A549 (cell line): ENCODE measurements around the gene ZDHHC17. TPM values are rescaled to one million over a fixed set of nuclear protein-coding genes. Genes with fewer than 3 reads are reported as not detected.
A peak's percentile ranks its signal among the peaks of the same experiment; 100 is the strongest.

Experiments
- BHLHE40 ChIP-seq: IDR thresholded peaks from 2 replicates; pipeline ENCODE4 v1.6.1; 2012; ENCODE audit warnings: low read depth, low read length, inconsistent platforms
- CBX2 ChIP-seq: fragments of 200-600 bp; sonication (generic); IDR thresholded peaks from 2 replicates; pipeline ENCODE4 v1.6.1; 2016; ENCODE audit warnings: low read depth, mild to moderate bottlenecking, borderline replicate concordance
- CBX8 ChIP-seq: fragments of 200-600 bp; sonication (generic); IDR thresholded peaks from 2 replicates; pipeline ENCODE4 v1.6.1; 2016
- CEBPB ChIP-seq, 2 experiments: fragments of >200 bp in 1 of 2; sonication (Bioruptor Twin) in 1 of 2; formaldehyde crosslinking in 1 of 2; IDR thresholded peaks; 2 replicates each; pipeline ENCODE4 v1.6.1; 2012 to 2016
- CHD4 ChIP-seq: fragments of 200-600 bp; sonication (generic); IDR thresholded peaks from 2 replicates; pipeline ENCODE4 v1.6.1; 2016; ENCODE audit warnings: antibody characterized with exemption, mild to moderate bottlenecking, borderline replicate concordance
- E2F6 ChIP-seq: IDR thresholded peaks from 2 replicates; pipeline ENCODE4 v1.6.1; 2012; ENCODE audit warnings: low read depth, borderline replicate concordance
- EHMT2 ChIP-seq: fragments of 200-600 bp; sonication (generic); IDR thresholded peaks from 2 replicates; pipeline ENCODE4 v1.6.1; 2016; ENCODE audit warnings: antibody characterized with exemption, low read depth, mild to moderate bottlenecking, moderate library complexity
- EP300 ChIP-seq, 2 experiments: fragments of >200 bp; sonication (Bioruptor Twin); formaldehyde crosslinking; IDR thresholded peaks; 2 replicates in 1 of 2; 3 replicates in 1 of 2; pipeline ENCODE4 v1.6.1; 2016 to 2017
- ESRRA ChIP-seq: fragments of 150-350 bp; IDR thresholded peaks from 2 replicates; pipeline ENCODE4 v1.6.1; 2014; ENCODE audit warnings: mild to moderate bottlenecking, low read length, borderline replicate concordance
- FOSL2 ChIP-seq, 2 experiments: fragments of 450-650 bp in 1 of 2; fragments of >200 bp in 1 of 2; sonication (Bioruptor Twin) in 1 of 2; formaldehyde crosslinking; IDR thresholded peaks; 2 replicates each; pipeline versions ENCODE4 v1.5.0 to v1.6.1; 2016 to 2020; ENCODE audit warnings: mild to moderate bottlenecking in 1 of 2, moderate library complexity in 1 of 2
- HDAC2 ChIP-seq: fragments of 200-600 bp; sonication (generic); IDR thresholded peaks from 2 replicates; pipeline ENCODE4 v1.6.1; 2016
- HEYL ChIP-seq: fragments of 250-450 bp; sonication (Bioruptor Pico); IDR thresholded peaks from 2 replicates; pipeline ENCODE4 v1.8.0; 2021; ENCODE audit warnings: mild to moderate bottlenecking, moderate library complexity
- HOXB5 ChIP-seq: fragments of 250-450 bp; sonication (Bioruptor Pico); IDR thresholded peaks from 2 replicates; pipeline ENCODE4 v1.5.0; 2020; ENCODE audit warnings: mild to moderate bottlenecking, moderate library complexity
- JUNB ChIP-seq: fragments of >200 bp; sonication (Bioruptor Twin); formaldehyde crosslinking; IDR thresholded peaks from 2 replicates; pipeline ENCODE4 v1.6.1; 2016
- KDM5A ChIP-seq: fragments of 200-600 bp; sonication (generic); IDR thresholded peaks from 2 replicates; pipeline ENCODE4 v1.6.1; 2016; ENCODE audit warnings: antibody characterized with exemption, mild to moderate bottlenecking
- MAX ChIP-seq: IDR thresholded peaks from 2 replicates; pipeline ENCODE4 v1.6.1; 2012
- MYC ChIP-seq: IDR thresholded peaks from 2 replicates; pipeline ENCODE4 v1.6.1; 2012; ENCODE audit warnings: mild to moderate bottlenecking, inconsistent platforms, low read length, improper control_type of control experiment, borderline replicate concordance
- NFE2L2 ChIP-seq: fragments of 150-350 bp; conservative IDR thresholded peaks from 2 replicates; pipeline ENCODE4 v1.6.1; 2014; ENCODE audit warnings: low read length
- NPAS2 ChIP-seq: fragments of 250-450 bp; sonication (Bioruptor Pico); IDR thresholded peaks from 2 replicates; pipeline ENCODE4 v1.8.0; 2022; ENCODE audit warnings: mild to moderate bottlenecking, moderate library complexity, borderline replicate concordance
- PHF8 ChIP-seq: fragments of 200-600 bp; sonication (generic); IDR thresholded peaks from 2 replicates; pipeline ENCODE4 v1.6.1; 2016; ENCODE audit warnings: low read depth, mild to moderate bottlenecking, antibody characterized with exemption, moderate library complexity, borderline replicate concordance
- RARB ChIP-seq: fragments of 250-450 bp; sonication (Bioruptor Pico); IDR thresholded peaks from 2 replicates; pipeline ENCODE4 v1.8.0; 2021; ENCODE audit warnings: mild to moderate bottlenecking, moderate library complexity
- RFX5 ChIP-seq: fragments of 450-650 bp; IDR thresholded peaks from 2 replicates; pipeline ENCODE4 v1.7.1; 2014; ENCODE audit warnings: antibody characterized with exemption, mild to moderate bottlenecking, moderate library complexity
- TFCP2L1 ChIP-seq: fragments of 250-450 bp; sonication (Bioruptor Pico); IDR thresholded peaks from 2 replicates; pipeline ENCODE4 v1.5.0; 2021; ENCODE audit warnings: mild to moderate bottlenecking
- ZC3H11A ChIP-seq: fragments of 450-650 bp; IDR thresholded peaks from 2 replicates; pipeline ENCODE4 v1.6.1; 2014; ENCODE audit warnings: antibody characterized with exemption, mild to moderate bottlenecking
- polyA plus RNA-seq, 4 experiments: library from polyadenylated mRNA; depleted of rRNA in 3 of 4; stranded (reverse); fragments of >200 nt; fragmentation: RNase III in 1 of 4; extraction: RNeasy Plus Mini Kit Qiagen cat#74134 plus additional on column Dnase treatment in 1 of 4; gene quantifications; 2 replicates in 3 of 4; 3 replicates in 1 of 4; pipeline ENCODE4 v1.2.3, GENCODE V29; 2011 to 2017
- TF ChIP-seq, protein P1 (sequence below): fragments of 250-450 bp; sonication (Bioruptor Pico); IDR thresholded peaks from 2 replicates; pipeline ENCODE4 v1.5.0; 2020; ENCODE audit warnings: low read depth, mild to moderate bottlenecking, moderate library complexity
- TF ChIP-seq, protein P2 (sequence below): fragments of >200 bp; sonication (Bioruptor Twin); formaldehyde crosslinking; IDR thresholded peaks from 3 replicates; pipeline ENCODE4 v1.6.1; 2016
- TF ChIP-seq, protein P3 (sequence below): fragments of 250-450 bp; sonication (Bioruptor Pico); IDR thresholded peaks from 2 replicates; pipeline ENCODE4 v1.5.0; 2021; ENCODE audit warnings: mild to moderate bottlenecking, moderate library complexity, borderline replicate concordance
- TF ChIP-seq, protein P4 (sequence below): fragments of >200 bp; sonication (Bioruptor Twin); formaldehyde crosslinking; IDR thresholded peaks from 3 replicates; pipeline ENCODE4 v1.5.1; 2016

The ZDHHC17 gene
- polyA plus RNA-seq, 2 of the 4 experiments (the other 2 are of a cell fraction), result 28.1 to 54.8 TPM

DNA sequence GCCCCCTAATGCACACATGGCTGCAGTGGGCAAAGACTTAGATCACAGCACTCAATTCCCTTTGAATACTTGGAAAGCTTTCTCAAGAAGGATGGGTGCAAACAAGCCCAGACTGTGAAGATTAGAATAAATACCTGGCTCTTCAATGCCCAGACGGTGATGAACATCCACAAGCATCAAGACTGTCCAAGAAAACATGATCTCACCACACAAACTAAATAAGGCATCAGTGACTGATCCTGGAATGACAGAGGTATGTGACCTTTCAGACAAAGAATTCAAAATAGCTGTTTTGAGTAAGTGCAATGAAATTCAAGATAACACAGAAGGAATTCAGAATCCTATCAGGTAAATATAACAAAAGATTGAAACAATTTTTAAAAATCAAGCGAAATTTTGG lies 43.8 kb upstream of the ZDHHC17 start (continued):
- TF ChIP-seq E2F6 (no peak), EHMT2 (no peak), PHF8 (no peak), TFCP2L1 (CRISPR knock-in tag) (no peak), NPAS2 (CRISPR knock-in tag) (no peak), ESRRA (no peak), MAX (no peak), EP300 (IDR thresholded peaks at IDR 0.05) (peak; percentile 40; a peak in 2 of 5 replicates), RARB (CRISPR knock-in tag) (no peak), MYC (no peak), ZC3H11A (no peak), CEBPB (IDR thresholded peaks at IDR 0.05) (no peak), CHD4 (no peak), CBX2 (no peak), BHLHE40 (no peak), HEYL (CRISPR knock-in tag) (no peak), KDM5A (no peak), HDAC2 (no peak), JUNB (peak; percentile 75; the same call in 1 of the 2 replicates), RFX5 (no peak), FOSL2 (IDR thresholded peaks at IDR 0.05) (0 out of 2 replicates have a peak, but pooled peaks have one; percentile 43), FOSL2 (CRISPR knock-in tag; IDR thresholded peaks at IDR 0.05) (peak; percentile 86), HOXB5 (no peak), CBX8 (no peak), NFE2L2 (no peak)
- TF ChIP-seq, protein P1, sequence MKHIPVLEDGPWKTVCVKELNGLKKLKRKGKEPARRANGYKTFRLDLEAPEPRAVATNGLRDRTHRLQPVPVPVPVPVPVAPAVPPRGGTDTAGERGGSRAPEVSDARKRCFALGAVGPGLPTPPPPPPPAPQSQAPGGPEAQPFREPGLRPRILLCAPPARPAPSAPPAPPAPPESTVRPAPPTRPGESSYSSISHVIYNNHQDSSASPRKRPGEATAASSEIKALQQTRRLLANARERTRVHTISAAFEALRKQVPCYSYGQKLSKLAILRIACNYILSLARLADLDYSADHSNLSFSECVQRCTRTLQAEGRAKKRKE (CRISPR knock-in tag), result no peak
- TF ChIP-seq, protein P2, sequence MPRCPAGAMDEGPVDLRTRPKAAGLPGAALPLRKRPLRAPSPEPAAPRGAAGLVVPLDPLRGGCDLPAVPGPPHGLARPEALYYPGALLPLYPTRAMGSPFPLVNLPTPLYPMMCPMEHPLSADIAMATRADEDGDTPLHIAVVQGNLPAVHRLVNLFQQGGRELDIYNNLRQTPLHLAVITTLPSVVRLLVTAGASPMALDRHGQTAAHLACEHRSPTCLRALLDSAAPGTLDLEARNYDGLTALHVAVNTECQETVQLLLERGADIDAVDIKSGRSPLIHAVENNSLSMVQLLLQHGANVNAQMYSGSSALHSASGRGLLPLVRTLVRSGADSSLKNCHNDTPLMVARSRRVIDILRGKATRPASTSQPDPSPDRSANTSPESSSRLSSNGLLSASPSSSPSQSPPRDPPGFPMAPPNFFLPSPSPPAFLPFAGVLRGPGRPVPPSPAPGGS, result no peak
- TF ChIP-seq, protein P3, sequence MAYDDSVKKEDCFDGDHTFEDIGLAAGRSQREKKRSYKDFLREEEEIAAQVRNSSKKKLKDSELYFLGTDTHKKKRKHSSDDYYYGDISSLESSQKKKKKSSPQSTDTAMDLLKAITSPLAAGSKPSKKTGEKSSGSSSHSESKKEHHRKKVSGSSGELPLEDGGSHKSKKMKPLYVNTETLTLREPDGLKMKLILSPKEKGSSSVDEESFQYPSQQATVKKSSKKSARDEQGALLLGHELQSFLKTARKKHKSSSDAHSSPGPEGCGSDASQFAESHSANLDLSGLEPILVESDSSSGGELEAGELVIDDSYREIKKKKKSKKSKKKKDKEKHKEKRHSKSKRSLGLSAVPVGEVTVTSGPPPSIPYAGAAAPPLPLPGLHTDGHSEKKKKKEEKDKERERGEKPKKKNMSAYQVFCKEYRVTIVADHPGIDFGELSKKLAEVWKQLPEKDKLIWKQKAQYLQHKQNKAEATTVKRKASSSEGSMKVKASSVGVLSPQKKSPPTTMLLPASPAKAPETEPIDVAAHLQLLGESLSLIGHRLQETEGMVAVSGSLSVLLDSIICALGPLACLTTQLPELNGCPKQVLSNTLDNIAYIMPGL (CRISPR knock-in tag), result no peak
- TF ChIP-seq, protein P4, sequence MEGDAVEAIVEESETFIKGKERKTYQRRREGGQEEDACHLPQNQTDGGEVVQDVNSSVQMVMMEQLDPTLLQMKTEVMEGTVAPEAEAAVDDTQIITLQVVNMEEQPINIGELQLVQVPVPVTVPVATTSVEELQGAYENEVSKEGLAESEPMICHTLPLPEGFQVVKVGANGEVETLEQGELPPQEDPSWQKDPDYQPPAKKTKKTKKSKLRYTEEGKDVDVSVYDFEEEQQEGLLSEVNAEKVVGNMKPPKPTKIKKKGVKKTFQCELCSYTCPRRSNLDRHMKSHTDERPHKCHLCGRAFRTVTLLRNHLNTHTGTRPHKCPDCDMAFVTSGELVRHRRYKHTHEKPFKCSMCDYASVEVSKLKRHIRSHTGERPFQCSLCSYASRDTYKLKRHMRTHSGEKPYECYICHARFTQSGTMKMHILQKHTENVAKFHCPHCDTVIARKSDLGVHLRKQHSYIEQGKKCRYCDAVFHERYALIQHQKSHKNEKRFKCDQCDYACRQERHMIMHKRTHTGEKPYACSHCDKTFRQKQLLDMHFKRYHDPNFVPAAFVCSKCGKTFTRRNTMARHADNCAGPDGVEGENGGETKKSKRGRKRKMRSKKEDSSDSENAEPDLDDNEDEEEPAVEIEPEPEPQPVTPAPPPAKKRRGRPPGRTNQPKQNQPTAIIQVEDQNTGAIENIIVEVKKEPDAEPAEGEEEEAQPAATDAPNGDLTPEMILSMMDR, result no peak
